HCT116 (cell line): ENCODE data around the gene LRRC1. TPM values are rescaled to one million over a fixed set of nuclear protein-coding genes. Genes with fewer than 3 reads are reported as not detected.

Source experiments
- ATAC-seq: fragments of 200-7000 bp; cut with Tn5 transposase; 2 replicates; pipeline ENCODE4 v1.9.1; 2020; ENCODE audit warnings: mild to moderate bottlenecking, moderate library complexity
- BruUV-seq: library from RNA; stranded (reverse); fragments of 400-500 nt; replicated peaks from 2 replicates; lab custom pipeline; 2021; lab: Mats Ljungman, UMichigan
- CTCF ChIA-PET: fragments of 300-600 bp; sonication (Branson Sonifier 250); formaldehyde crosslinking; loops from one replicate; lab custom pipeline; 2021; ENCODE audit warnings: antibody characterized with exemption; lab: Charles Lee
- POLR2A ChIA-PET: fragments of 300-600, 350-600 bp; sonication (Branson Sonifier 250); formaldehyde crosslinking; loops from one replicate; lab custom pipeline; 2021; ENCODE audit warnings: antibody characterized with exemption; lab: Charles Lee
- RAD21 ChIA-PET, 2 experiments: fragments of 300-600 bp; sonication (Branson Sonifier 250); formaldehyde crosslinking; loops; one replicate each; lab custom pipeline; 2023; ENCODE audit warnings: low total read pairs in 2 of 2; ENCODE audit not compliant: uncharacterized antibody in 2 of 2, unreplicated experiment in 2 of 2, low non-redundant PET in 1 of 2; lab: Charles Lee
- DNase-seq: peaks from one replicate; pipeline ENCODE4 v3.0.0-alpha.2; 2010; ENCODE audit warnings: low read depth, low spot score
- H2AFZ ChIP-seq: fragments of 200-600 bp; shearing (Covaris generic), sonication (generic); 2 replicates; pipeline ENCODE4 v1.6.1; 2017; ENCODE audit warnings: low read depth, mixed run types, mixed read lengths, antibody characterized with exemption, low read length; ENCODE audit not compliant: poor library complexity, severe bottlenecking
- H3K27ac ChIP-seq: 2 replicates; pipeline ENCODE4 v1.5.1; 2012; ENCODE audit warnings: low read depth, low read length
- H3K27me3 ChIP-seq: fragments of 200-600 bp; sonication (generic); 2 replicates; pipeline ENCODE4 v1.6.1; 2016; ENCODE audit warnings: mixed run types, low read length, mixed read lengths; ENCODE audit not compliant: insufficient read depth
- H3K36me3 ChIP-seq, 2 experiments: fragments of 200-500 bp in 1 of 2; fragments of 200-600 bp in 1 of 2; sonication (Bioruptor generic) in 1 of 2; sonication (generic) in 1 of 2; 2 replicates each; pipeline versions ENCODE4 v1.5.1 to v1.6.1; 2014 to 2016; ENCODE audit warnings: low read length in 2 of 2, inconsistent platforms in 1 of 2, mixed read lengths in 1 of 2, mixed run types in 1 of 2; ENCODE audit not compliant: insufficient read depth in 2 of 2, control insufficient read depth in 1 of 2
- H3K4me1 ChIP-seq, 2 experiments: fragments of 200-600 bp in 1 of 2; sonication (generic) in 1 of 2; 2 replicates each; pipeline versions ENCODE4 v1.5.1 to v1.6.1; 2012 to 2017; ENCODE audit warnings: low read length in 2 of 2, inconsistent platforms in 1 of 2, mild to moderate bottlenecking in 1 of 2, mixed read lengths in 1 of 2, mixed run types in 1 of 2, moderate library complexity in 1 of 2; ENCODE audit not compliant: insufficient read depth in 2 of 2, control insufficient read depth in 1 of 2
- H3K4me2 ChIP-seq: fragments of 200-600 bp; sonication (generic); 2 replicates; pipeline ENCODE4 v1.6.1; 2017; ENCODE audit warnings: mixed run types, low read length, mixed read lengths
- H3K4me3 ChIP-seq, 2 experiments: fragments of 200-600 bp in 1 of 2; sonication (generic) in 1 of 2; replicated peaks in 1 of 2; 2 replicates each; pipeline ENCODE4 v1.5.1; 2011 to 2016; ENCODE audit warnings: low read length in 2 of 2, control low read depth in 1 of 2, low read depth in 1 of 2, mild to moderate bottlenecking in 1 of 2, mixed read lengths in 1 of 2, mixed run types in 1 of 2
- H3K79me2 ChIP-seq: fragments of 200-600 bp; sonication (generic); 2 replicates; pipeline ENCODE4 v1.6.1; 2017; ENCODE audit warnings: mild to moderate bottlenecking, mixed run types, low read length, moderate library complexity, mixed read lengths; ENCODE audit not compliant: insufficient read depth
- H3K9ac ChIP-seq: fragments of 200-600 bp; sonication (generic); 2 replicates; pipeline ENCODE4 v1.6.1; 2016; ENCODE audit warnings: low read length, mixed read lengths
- H3K9me2 ChIP-seq: fragments of 200-600 bp; sonication (generic), shearing (Covaris generic); 2 replicates; pipeline ENCODE4 v1.6.1; 2017; ENCODE audit warnings: mixed run types, mild to moderate bottlenecking, moderate library complexity; ENCODE audit not compliant: insufficient read depth
- H3K9me3 ChIP-seq, 2 experiments: fragments of 200-500 bp in 1 of 2; fragments of 200-600 bp in 1 of 2; sonication (Bioruptor generic) in 1 of 2; sonication (generic) in 1 of 2; 2 replicates each; pipeline ENCODE4 v1.6.1; 2014 to 2017; ENCODE audit warnings: low read length in 2 of 2, mixed read lengths in 2 of 2, inconsistent platforms in 1 of 2, low read depth in 1 of 2, mild to moderate bottlenecking in 1 of 2, mixed run types in 1 of 2, moderate library complexity in 1 of 2; ENCODE audit not compliant: control insufficient read depth in 1 of 2, insufficient read depth in 1 of 2
- H4K20me1 ChIP-seq: fragments of 200-600 bp; sonication (generic), shearing (Covaris generic); 2 replicates; pipeline ENCODE4 v1.6.1; 2017; ENCODE audit warnings: mixed run types, mild to moderate bottlenecking, moderate library complexity; ENCODE audit not compliant: insufficient read depth
- ATF3 ChIP-seq: IDR thresholded peaks from 2 replicates; pipeline ENCODE4 v1.6.1; 2012
- CBX3 ChIP-seq: IDR thresholded peaks from 2 replicates; pipeline ENCODE4 v1.6.1; 2012; ENCODE audit warnings: low read depth
- CTCF ChIP-seq, 3 experiments: fragments of 200-600 bp in 1 of 3; sonication (generic) in 1 of 3; IDR thresholded peaks in 2 of 3; conservative IDR thresholded peaks in 1 of 3; 2 replicates each; pipeline ENCODE4 v1.5.1; 2012 to 2017; ENCODE audit warnings: low read depth in 2 of 3, low read length in 2 of 3, antibody characterized with exemption in 1 of 3, borderline replicate concordance in 1 of 3, control low read depth in 1 of 3, mild to moderate bottlenecking in 1 of 3, mixed read lengths in 1 of 3, mixed run types in 1 of 3, moderate library complexity in 1 of 3; ENCODE audit not compliant: insufficient read depth in 1 of 3
- ELF1 ChIP-seq: IDR thresholded peaks from 2 replicates; pipeline ENCODE4 v1.6.1; 2012; ENCODE audit warnings: low read depth, borderline replicate concordance
- EZH2 ChIP-seq: fragments of 200-600 bp; sonication (generic); IDR thresholded peaks from 2 replicates; pipeline ENCODE4 v1.6.1; 2017; ENCODE audit warnings: antibody characterized with exemption, mixed run types
- POLR2AphosphoS5 ChIP-seq: IDR thresholded peaks from 2 replicates; pipeline ENCODE4 v1.6.1; 2011; ENCODE audit warnings: mild to moderate bottlenecking, low read depth, low read length, moderate library complexity
- REST ChIP-seq: IDR thresholded peaks from 2 replicates; pipeline ENCODE4 v1.6.1; 2012; ENCODE audit warnings: low read depth
- SIN3A ChIP-seq: IDR thresholded peaks from 2 replicates; pipeline ENCODE4 v1.6.1; 2012; ENCODE audit warnings: low read depth
- SP1 ChIP-seq: IDR thresholded peaks from 2 replicates; pipeline ENCODE4 v1.6.1; 2012; ENCODE audit warnings: low read depth
- ZBTB33 ChIP-seq: IDR thresholded peaks from 2 replicates; pipeline ENCODE4 v1.6.1; 2011; ENCODE audit warnings: mild to moderate bottlenecking, low read length, moderate library complexity; ENCODE audit not compliant: insufficient replicate concordance; ENCODE audit errors: extremely low read depth
- ZNF274 ChIP-seq: fragments of 200-500 bp; sonication (Bioruptor generic); IDR thresholded peaks from 2 replicates; pipeline ENCODE4 v1.6.1; 2014; ENCODE audit warnings: mild to moderate bottlenecking, low read depth, low read length, inconsistent platforms
- intact Hi-C: fragments of 100-400 bp; cut with micrococcal nuclease; formaldehyde crosslinking; loops from 2 replicates; pipeline ENCODE4 v1.10.0; 2022
- total RNA-seq: library from RNA; stranded (reverse); gene quantifications from one replicate; pipeline ENCODE4 v1.2.1, GENCODE V29; 2021; ENCODE audit not compliant: unreplicated experiment

The LRRC1 gene
- total RNA-seq, 1 experiment from 2014 or later = 19.8 TPM

- no peaks in the 10 kb centered on the region for H3K27me3 ChIP-seq
- H3K27ac ChIP-seq = no peak overlapping the region
- H2AFZ ChIP-seq = no peak overlapping the region
- H3K79me2 ChIP-seq = peaks cover 62% of the 10 kb centered on the region
- CTCF ChIA-PET = interaction anchor here (1.0 kb wide), 1 partner anchor 114 kb away, joined by 3 read pairs; no protein-coding TSS in a partner anchor
- peak overlapping the region; percentile 38 for H3K4me2 ChIP-seq
- no TSS peak for BruUV-seq
- H4K20me1 ChIP-seq = no peaks in the 10 kb centered on the region
- ATAC-seq (no peak), DNase-seq (no peak)
- H3K9ac ChIP-seq = no peak overlapping the region
- POLR2A ChIA-PET = no interaction called here
- H3K4me1 ChIP-seq = peaks cover 4 to 35% of the 10 kb centered on the region in 2 experiments; a peak in 3 of 4 replicates
- H3K4me3 ChIP-seq = no peak overlapping the region
- H3K9me3 ChIP-seq = no peaks in the 10 kb centered on the region
- RAD21 ChIA-PET = no interaction called here
- TF ChIP-seq CTCF (IDR thresholded peaks at IDR 0.05 in 2 of 3, conservative IDR thresholded peaks at IDR 0.05 in 1 of 3; ENCODE audit: borderline replicate concordance in 1 of 3, insufficient read depth in 1 of 3, low read depth in 2 of 3, low read length in 2 of 3) (no peak), EZH2 (no peak), ELF1 (no peak), ATF3 (no peak)
- TF ChIP-seq, all 23 proteins: peak for 0
- no peaks in the 10 kb centered on the region for H3K36me3 ChIP-seq
- intact Hi-C loops = no loop called here
- H3K9me2 ChIP-seq = 0 out of 2 replicates have a peak, but pooled peaks cover 4% of the 10 kb centered on the region
Observed at GRCh38 chr6:53833155-53833554, 38.4 kb downstream of the LRRC1 start.

- CTCF ChIA-PET = no interaction called here
- H3K27ac ChIP-seq = no peak overlapping the region
- peaks cover 4 to 32% of the 10 kb centered on the region in 2 experiments; a peak in 3 of 4 replicates for H3K4me1 ChIP-seq
- no peak overlapping the region for H3K4me3 ChIP-seq
- H3K9ac ChIP-seq = no peak overlapping the region
- RAD21 ChIA-PET = no interaction called here
- H3K79me2 ChIP-seq = peaks cover 61% of the 10 kb centered on the region
- TF ChIP-seq CBX3 = no peak
- no peak for TF ChIP-seq ZBTB33
- TF ChIP-seq REST = no peak
- no peak for TF ChIP-seq SIN3A
- TF ChIP-seq SP1 = no peak
- TF ChIP-seq ZNF274 = no peak
- no peak for TF ChIP-seq POLR2AphosphoS5
- DNase-seq (no peak), ATAC-seq (no peak)
- no peaks in the 10 kb centered on the region for H4K20me1 ChIP-seq
- intact Hi-C loops = no loop called here
- H3K9me2 ChIP-seq = 0 out of 2 replicates have a peak, but pooled peaks cover 4% of the 10 kb centered on the region
- POLR2A ChIA-PET = no interaction called here
- H2AFZ ChIP-seq = no peak overlapping the region
- H3K4me2 ChIP-seq = no peak overlapping the region
- H3K9me3 ChIP-seq = no peaks in the 10 kb centered on the region; a peak in 1 of 4 replicates
- H3K27me3 ChIP-seq = no peaks in the 10 kb centered on the region
- H3K36me3 ChIP-seq = no peaks in the 10 kb centered on the region
- BruUV-seq = no TSS peak
Observed at GRCh38 chr6:53834132-53834531, 39.3 kb downstream of the LRRC1 start.
